Kidney (tissue), 14 donors: ENCODE data around the gene ANGPTL2. TPM values are rescaled to one million over a fixed set of nuclear protein-coding genes. Genes with fewer than 3 reads are reported as not detected.
A peak's percentile ranks its signal among the peaks of the same experiment; 100 is the strongest.

Source experiments
- DNase-seq, 5 donors: peaks; one replicate each; pipeline ENCODE4 v3.0.0-alpha.2; 2013 to 2020
- FAIRE-seq: peaks from 2 replicates; lab custom pipeline; 2012; peaks lifted over from hg19 to GRCh38; lab: Jason Lieb, UNC
- H3K27ac ChIP-seq, 2 donors: one replicate each; pipeline ENCODE4 v1.7.0; 2013; ENCODE audit warnings: low read depth in 2 of 2, low read length in 2 of 2, inconsistent platforms in 1 of 2
- H3K27me3 ChIP-seq: one replicate; pipeline ENCODE4 v1.7.1; 2013; ENCODE audit warnings: low read length, inconsistent platforms; ENCODE audit not compliant: control insufficient read depth, insufficient read depth
- H3K36me3 ChIP-seq, 3 donors: one replicate each; pipeline versions ENCODE4 v1.7.0 to v1.7.1; 2013; ENCODE audit warnings: low read length in 3 of 3, control low read depth in 1 of 3, inconsistent platforms in 1 of 3; ENCODE audit not compliant: insufficient read depth in 3 of 3, control insufficient read depth in 2 of 3
- H3K4me1 ChIP-seq, 3 donors: one replicate each; pipeline versions ENCODE4 v1.7.0 to v1.7.1; 2013; ENCODE audit warnings: low read length in 3 of 3, inconsistent platforms in 1 of 3, low read depth in 1 of 3; ENCODE audit not compliant: control insufficient read depth in 2 of 3, insufficient read depth in 2 of 3
- H3K4me3 ChIP-seq, 3 donors: one replicate each; pipeline versions ENCODE4 v1.7.0 to v1.8.1; 2013; ENCODE audit warnings: low read length in 3 of 3, control low read depth in 1 of 3, inconsistent platforms in 1 of 3
- H3K9ac ChIP-seq, 3 donors: one replicate each; pipeline versions ENCODE4 v1.7.0 to v1.7.1; 2013; ENCODE audit warnings: low read length in 3 of 3, control low read depth in 1 of 3, inconsistent platforms in 1 of 3
- H3K9me3 ChIP-seq, 3 donors: one replicate each; pipeline versions ENCODE4 v1.7.0 to v1.7.1; 2013; ENCODE audit warnings: low read length in 3 of 3, control low read depth in 1 of 3, inconsistent platforms in 1 of 3; ENCODE audit not compliant: control insufficient read depth in 2 of 3, insufficient read depth in 1 of 3
- CTCF ChIP-seq: IDR thresholded peaks from 3 replicates; pipeline ENCODE4 v1.5.1; 2012; ENCODE audit warnings: mild to moderate bottlenecking, moderate library complexity, borderline replicate concordance; ENCODE audit not compliant: insufficient read depth; ENCODE audit errors: extremely low read depth
- intact Hi-C: fragments of 100-400 bp; cut with DNase I; formaldehyde crosslinking; loops from one replicate; pipeline ENCODE4 v1.11.1; 2022
- polyA plus RNA-seq: library from polyadenylated mRNA; stranded (reverse); fragments of 350-450 nt; fragmentation: Illumina TruSeq; extraction: RNeasy Lipid Tissue Mini Kit (QIAGEN cat#74804); gene quantifications from one replicate; pipeline ENCODE4 v1.2.3, GENCODE V29; 2014; ENCODE audit warnings: low read depth, low replicate concordance; ENCODE audit not compliant: insufficient read depth
- total RNA-seq: library from RNA; stranded (reverse); fragmentation: NEBNext Ultra II Directional; extraction: Animal tissue kit (Norgen Biotek cat#: 25700); gene quantifications from one replicate; pipeline ENCODE4 v1.2.1, GENCODE V29; 2021
- donor health status: control.
- donor health status: control.
- donor health status: control.
- donor health status: control.
- donor health status: control.
- donor health status: DM: yes; HTN: yes; CAD: no.
- donor health status: Normal renal cell carcinoma (clear cell type).

The ANGPTL2 gene
- total and polyA plus RNA-seq, 2 donors from 2014 or later, result 4.3 to 12.4 TPM

DNA sequence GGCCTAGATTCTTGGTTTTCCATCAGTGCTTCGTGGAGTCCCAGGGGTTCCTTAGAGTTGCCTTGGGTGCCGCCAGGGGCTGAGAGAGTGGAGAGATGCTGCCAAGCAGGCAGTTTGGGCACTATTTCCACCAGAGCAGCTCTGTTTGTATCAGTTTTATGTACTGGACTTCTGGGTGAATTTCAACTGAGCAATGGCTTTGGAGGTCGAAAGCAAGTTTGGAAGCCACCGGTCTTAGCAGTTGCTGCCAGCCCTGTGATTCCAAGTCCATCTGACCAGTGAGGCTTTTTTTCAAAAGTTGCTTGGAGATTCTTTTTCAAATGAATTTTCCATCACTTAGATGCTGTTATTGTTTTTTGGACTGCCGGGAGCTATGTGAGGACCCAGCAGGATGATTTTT, 68.5 kb downstream of the ANGPTL2 start:
- Histone ChIP-seq H3K9ac (no peak overlapping the region), H3K9me3 (no peaks in the 10 kb centered on the region), H3K4me3 (no peak overlapping the region), H3K4me1 (peaks cover 0 to 13% (median 4%) of the 10 kb centered on the region in 3 donors), H3K36me3 (no peaks in the 10 kb centered on the region), H3K27ac (peak overlapping the region in 1 of 2 donors; percentile 12), H3K27me3 (no peaks in the 10 kb centered on the region)
- intact Hi-C loops, result no loop called here
- no peak for FAIRE-seq
- TF ChIP-seq CTCF, result no peak
- peak in 1 of 5 donors; percentile 2 for DNase-seq

GRCh38 chr9:127053057-127053821, 69.2 kb downstream of the ANGPTL2 start:
- Histone ChIP-seq H3K36me3 (no peaks in the 10 kb centered on the region), H3K4me1 (peaks cover 0 to 13% (median 4%) of the 10 kb centered on the region in 3 donors), H3K9me3 (no peaks in the 10 kb centered on the region), H3K27ac (peak overlapping the region; percentile 71 to 74), H3K27me3 (no peaks in the 10 kb centered on the region), H3K9ac (no peak overlapping the region), H3K4me3 (no peak overlapping the region)
- FAIRE-seq, result no peak
- no peak for TF ChIP-seq CTCF
- intact Hi-C loops, result no loop called here
- DNase-seq, result peak in 4 of 5 donors; percentile 14 to 77 (median 54)

DNA sequence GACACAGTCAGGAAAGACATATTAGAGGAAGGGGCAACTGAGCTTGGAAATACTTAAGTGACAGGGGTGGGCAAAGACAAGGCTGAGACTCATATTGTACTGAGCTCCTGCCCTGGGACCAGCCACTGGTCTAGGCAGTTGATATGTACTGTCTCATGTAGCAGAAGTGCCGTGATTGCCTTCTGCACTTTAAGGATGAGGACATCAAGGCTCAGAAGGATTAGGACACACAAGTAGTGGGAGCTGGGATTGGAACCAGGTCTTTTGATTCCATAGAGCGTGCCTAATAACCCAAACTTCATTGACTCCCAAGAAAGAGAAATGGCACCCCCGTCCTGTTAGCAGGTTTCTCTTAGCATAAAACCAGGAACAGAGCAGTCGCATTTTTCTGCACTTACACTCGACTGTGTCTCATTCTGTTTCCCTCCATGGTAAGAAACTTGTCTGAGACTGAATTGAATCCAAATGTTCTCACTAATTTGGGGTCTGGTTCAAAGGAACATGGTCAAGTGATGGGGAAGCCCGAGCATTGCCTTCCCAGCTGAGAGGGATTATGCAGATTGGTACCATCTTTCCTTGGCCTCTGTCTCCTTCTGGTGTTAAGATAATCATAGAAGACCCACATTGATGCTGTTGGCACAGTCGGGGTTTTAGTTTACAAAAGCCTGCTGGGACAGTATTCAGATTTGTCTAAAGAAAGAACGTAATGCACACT, 70.4 kb downstream of the ANGPTL2 start:
- Histone ChIP-seq H3K4me1 (peaks cover 0 to 13% (median 4%) of the 10 kb centered on the region in 3 donors), H3K27ac (no peak overlapping the region), H3K4me3 (no peak overlapping the region), H3K9me3 (no peaks in the 10 kb centered on the region), H3K9ac (no peak overlapping the region), H3K36me3 (no peaks in the 10 kb centered on the region), H3K27me3 (no peaks in the 10 kb centered on the region)
- intact Hi-C loops, result no loop called here
- no peak for TF ChIP-seq CTCF
- FAIRE-seq (no peak), DNase-seq (peak in 1 of 5 donors; percentile 1)
